ENCODE results near the gene LILRB2.
"Not testable (repeated sequence)": the region's sequence is repeated elsewhere in the genome, so short reads cannot be mapped to it uniquely, and the experiment has no call there.

LILRB2 gene

GRCh38 chr19:54242234-54242633 is 38.7 kb downstream of the LILRB2 start:
- DNase-seq, result not testable (repeated sequence)

GRCh38 chr19:54240372-54241336 is 40.3 kb downstream of the LILRB2 start:
- DNase-seq, result not testable (repeated sequence)

GRCh38 chr19:54239491-54240371 is 41.2 kb downstream of the LILRB2 start:
- not testable (repeated sequence) for DNase-seq

- DNase-seq, result no peak
Observed at GRCh38 chr19:54233941-54234340, 47.0 kb downstream of the LILRB2 start.

- peak; percentile 17 to 94 (median 71) for DNase-seq
Observed at GRCh38 chr19:54231077-54231931, 49.6 kb downstream of the LILRB2 start.

GRCh38 chr19:54230031-54230430 is 50.9 kb downstream of the LILRB2 start:
- no peak for DNase-seq

GRCh38 chr19:54229146-54229545 is 51.8 kb downstream of the LILRB2 start:
- no peak for DNase-seq

- not testable (repeated sequence) for DNase-seq
Observed at GRCh38 chr19:54224619-54225018, 56.3 kb downstream of the LILRB2 start.

GRCh38 chr19:54223937-54224281 is 57.0 kb downstream of the LILRB2 start:
- not testable (repeated sequence) for DNase-seq

Measured in hypothalamus (tissue), 51 donors.